Lung (tissue), 12 donors: ENCODE results near the gene AJAP1. TPM values are rescaled to one million over a fixed set of nuclear protein-coding genes. Genes with fewer than 3 reads are reported as not detected.

Experiments
- ATAC-seq: fragments of 200-7000 bp; cut with Tn5 transposase; one replicate; pipeline ENCODE4 v1.9.1; 2020; ENCODE audit warnings: moderate number of reproducible peaks; ENCODE audit not compliant: insufficient read depth, low FRiP score
- DNase-seq, 3 donors: peaks; one replicate each; pipeline ENCODE4 v3.0.0-alpha.2; 2013 to 2017
- H3K27ac ChIP-seq, 2 donors: one replicate each; pipeline ENCODE4 v1.5.1; 2013; ENCODE audit warnings: mild to moderate bottlenecking in 2 of 2, moderate library complexity in 2 of 2, control low read depth in 1 of 2, inconsistent platforms in 1 of 2, low read depth in 1 of 2, low read length in 1 of 2
- H3K27me3 ChIP-seq, 3 donors: one replicate each; pipeline ENCODE4 v1.5.1; 2013; ENCODE audit warnings: low read length in 2 of 3; ENCODE audit not compliant: control insufficient read depth in 3 of 3, insufficient read depth in 3 of 3
- H3K36me3 ChIP-seq, 4 donors: one replicate each; pipeline ENCODE4 v1.5.1; 2013; ENCODE audit warnings: low read length in 4 of 4, mild to moderate bottlenecking in 1 of 4, moderate library complexity in 1 of 4; ENCODE audit not compliant: control insufficient read depth in 4 of 4, insufficient read depth in 4 of 4
- H3K4me1 ChIP-seq, 5 donors: one replicate each; pipeline ENCODE4 v1.5.1; 2013; ENCODE audit warnings: low read length in 5 of 5, mild to moderate bottlenecking in 2 of 5, moderate library complexity in 1 of 5; ENCODE audit not compliant: control insufficient read depth in 5 of 5, insufficient read depth in 5 of 5
- H3K4me3 ChIP-seq: one replicate; pipeline ENCODE4 v1.5.1; 2013; ENCODE audit warnings: mild to moderate bottlenecking, control low read depth, moderate library complexity
- H3K9ac ChIP-seq, 2 donors: one replicate each; pipeline ENCODE4 v1.5.1; 2013; ENCODE audit warnings: low read length in 2 of 2, control low read depth in 1 of 2; ENCODE audit not compliant: insufficient read depth in 1 of 2
- H3K9me3 ChIP-seq, 4 donors: one replicate each; pipeline ENCODE4 v1.5.1; 2013; ENCODE audit warnings: low read length in 3 of 4, mild to moderate bottlenecking in 1 of 4, moderate library complexity in 1 of 4; ENCODE audit not compliant: control insufficient read depth in 4 of 4, insufficient read depth in 3 of 4
- WGBS, 2 donors: extraction: QIAGEN DNeasy Blood & Tissue Kit; methylation state at CpG; one replicate each; pipeline ENCODE4 v1.1.7; 2013; 5-methylcytosine and 5-hydroxymethylcytosine counted together
- polyA plus RNA-seq, 2 donors: library from polyadenylated mRNA; stranded (reverse); fragments of 200-250 nt; gene quantifications; one replicate each; pipeline ENCODE4 v1.2.1, GENCODE V29; 2013
- total RNA-seq, 2 donors: library from RNA; depleted of rRNA in 1 of 2; stranded (reverse); fragments of >200 nt in 1 of 2; gene quantifications; one replicate each; pipeline ENCODE4 v1.2.1, GENCODE V29; 2014 to 2021
- TF ChIP-seq, protein P1 (sequence below): IDR thresholded peaks from 2 replicates; pipeline ENCODE4 v1.5.1; 2012; ENCODE audit warnings: mild to moderate bottlenecking; ENCODE audit errors: control extremely low read depth, extremely low read depth
- donor health status: control.
- donor health status: control.
- donor health status: Bipolar disorder and iron deficiency.
- donor health status: healthy.
- donor health status: DM: yes; HTN: yes; CAD: no.

Gene AJAP1
- total and polyA plus RNA-seq, 4 donors, result 0.05 to 0.77 (median 0.19) TPM

DNA sequence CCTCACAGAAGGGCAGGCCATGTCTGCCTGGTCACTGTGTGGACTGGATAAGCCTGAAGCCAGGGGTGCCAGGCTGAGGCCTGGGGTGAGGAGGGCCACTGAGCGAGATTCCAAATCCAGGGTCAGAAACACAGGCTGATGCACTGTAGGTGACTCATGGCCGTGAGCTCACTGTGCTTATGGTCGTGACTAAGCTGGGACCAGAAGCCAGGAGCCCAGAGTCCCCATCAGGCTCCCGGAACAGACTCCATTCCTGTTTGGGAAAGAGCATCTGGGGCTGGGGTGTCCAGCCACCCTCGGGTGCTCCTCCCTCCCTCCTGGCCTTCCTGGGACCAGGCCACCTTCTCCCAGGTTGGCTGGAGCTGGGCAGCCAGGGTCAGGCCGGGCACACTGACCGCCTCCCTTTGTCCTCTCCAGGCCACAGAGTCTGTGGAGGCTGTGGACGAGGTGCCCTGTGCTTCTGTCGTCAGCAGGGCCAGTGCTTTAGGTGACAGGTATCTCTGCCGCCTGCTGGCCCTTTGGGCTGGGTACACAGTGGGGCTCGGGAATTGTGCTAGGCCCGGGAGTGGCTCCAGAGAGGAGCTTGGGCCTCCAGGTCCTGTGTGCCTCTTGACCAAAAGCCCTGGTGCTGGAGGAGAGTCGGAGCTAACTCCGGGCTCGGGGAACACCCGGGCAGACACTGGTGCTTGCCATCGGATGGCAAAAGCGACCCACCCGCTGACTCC lies 36.7 kb downstream of the AJAP1 start:
- TF ChIP-seq, protein P1, sequence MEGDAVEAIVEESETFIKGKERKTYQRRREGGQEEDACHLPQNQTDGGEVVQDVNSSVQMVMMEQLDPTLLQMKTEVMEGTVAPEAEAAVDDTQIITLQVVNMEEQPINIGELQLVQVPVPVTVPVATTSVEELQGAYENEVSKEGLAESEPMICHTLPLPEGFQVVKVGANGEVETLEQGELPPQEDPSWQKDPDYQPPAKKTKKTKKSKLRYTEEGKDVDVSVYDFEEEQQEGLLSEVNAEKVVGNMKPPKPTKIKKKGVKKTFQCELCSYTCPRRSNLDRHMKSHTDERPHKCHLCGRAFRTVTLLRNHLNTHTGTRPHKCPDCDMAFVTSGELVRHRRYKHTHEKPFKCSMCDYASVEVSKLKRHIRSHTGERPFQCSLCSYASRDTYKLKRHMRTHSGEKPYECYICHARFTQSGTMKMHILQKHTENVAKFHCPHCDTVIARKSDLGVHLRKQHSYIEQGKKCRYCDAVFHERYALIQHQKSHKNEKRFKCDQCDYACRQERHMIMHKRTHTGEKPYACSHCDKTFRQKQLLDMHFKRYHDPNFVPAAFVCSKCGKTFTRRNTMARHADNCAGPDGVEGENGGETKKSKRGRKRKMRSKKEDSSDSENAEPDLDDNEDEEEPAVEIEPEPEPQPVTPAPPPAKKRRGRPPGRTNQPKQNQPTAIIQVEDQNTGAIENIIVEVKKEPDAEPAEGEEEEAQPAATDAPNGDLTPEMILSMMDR, result no peak
- H3K36me3 ChIP-seq, result no peaks in the 10 kb centered on the region
- no peak overlapping the region for H3K9ac ChIP-seq
- no peak for ATAC-seq
- H3K4me1 ChIP-seq, result no peaks in the 10 kb centered on the region
- 87 to 90% methylated on average over 19 of the region's 19 CpGs for WGBS, 2 donors
- H3K27ac ChIP-seq, result no peak overlapping the region
- H3K4me3 ChIP-seq, result no peak overlapping the region
- no peaks in the 10 kb centered on the region for H3K27me3 ChIP-seq
- peaks cover 0 to 6% (median 0%) of the 10 kb centered on the region in 4 donors for H3K9me3 ChIP-seq
- DNase-seq, result no peak

DNA sequence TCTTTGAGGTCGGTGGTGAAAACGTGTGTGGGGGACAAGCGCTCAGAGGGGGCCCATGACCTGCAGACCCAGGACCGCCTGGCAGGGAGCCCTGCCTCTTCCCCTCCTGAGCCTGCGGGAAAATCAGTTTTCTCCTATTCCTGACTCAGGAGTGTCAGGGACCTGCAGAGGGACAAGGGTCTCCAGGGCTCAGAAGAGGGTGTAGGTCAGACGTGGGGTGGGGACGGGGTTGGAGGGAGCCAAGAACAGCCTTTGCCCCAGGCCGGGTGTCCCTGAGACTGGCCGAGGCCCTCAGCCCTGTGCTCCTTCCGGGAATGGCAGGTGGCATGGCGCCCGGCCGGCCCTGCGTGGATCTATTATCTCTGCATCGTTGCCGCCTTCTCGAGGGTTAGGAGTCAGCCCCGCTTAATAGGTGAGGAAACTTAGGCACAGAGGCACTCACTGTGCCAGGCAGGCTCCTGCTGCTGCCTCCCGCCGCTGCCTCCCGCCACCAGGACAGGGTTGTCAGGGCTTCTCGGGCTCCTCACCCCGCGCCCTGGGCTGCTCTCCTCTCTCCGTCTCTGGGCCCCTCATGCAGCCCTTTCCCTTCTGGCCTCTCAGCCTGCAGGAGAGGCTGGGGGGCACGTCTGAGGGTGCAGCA lies 37.5 kb downstream of the AJAP1 start:
- Histone ChIP-seq H3K27ac (no peak overlapping the region), H3K4me1 (no peaks in the 10 kb centered on the region), H3K9ac (no peak overlapping the region), H3K4me3 (no peak overlapping the region), H3K9me3 (peaks cover 0 to 8% (median 0%) of the 10 kb centered on the region in 4 donors), H3K27me3 (peaks cover 0 to 5% (median 2%) of the 10 kb centered on the region in 3 donors), H3K36me3 (no peaks in the 10 kb centered on the region)
- TF ChIP-seq, protein P1, result no peak
- WGBS, 2 donors, result 83 to 90% methylated on average over 22 to 26 of the region's 26 CpGs
- no peak for DNase-seq
- ATAC-seq, result no peak

DNA sequence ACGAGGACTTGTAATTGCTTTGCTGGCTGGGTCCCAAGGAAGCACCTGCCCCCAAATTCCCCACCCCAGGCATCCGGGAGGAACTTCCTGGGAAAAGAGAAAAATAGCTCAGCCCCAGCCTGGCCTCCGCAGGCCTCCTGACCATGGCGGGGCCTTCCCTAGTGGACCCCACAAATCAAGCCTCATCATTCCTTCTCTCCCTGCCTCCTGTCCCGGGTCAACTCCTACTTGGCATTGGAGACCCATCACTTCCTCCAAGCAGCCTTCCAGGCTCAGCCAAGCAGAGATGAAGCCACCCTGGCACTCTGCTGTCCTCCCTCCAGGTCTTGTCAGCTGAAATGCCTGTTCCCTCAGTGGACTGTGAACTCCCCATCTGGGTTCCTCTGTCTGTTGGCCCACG lies 38.0 kb downstream of the AJAP1 start:
- Histone ChIP-seq H3K27me3 (peaks cover 0 to 7% (median 2%) of the 10 kb centered on the region in 3 donors), H3K9ac (no peak overlapping the region), H3K36me3 (no peaks in the 10 kb centered on the region), H3K4me3 (no peak overlapping the region), H3K9me3 (peaks cover 0 to 8% (median 0%) of the 10 kb centered on the region in 4 donors), H3K4me1 (no peaks in the 10 kb centered on the region), H3K27ac (no peak overlapping the region)
- TF ChIP-seq, protein P1, result no peak
- WGBS, 2 donors, result 69 to 81% methylated on average over 5 to 6 of the region's 6 CpGs
- ATAC-seq, result no peak
- DNase-seq, result no peak
